Naive thymus-derived CD8-positive, alpha-beta T cell (primary cell): ENCODE measurements around the gene CDKN2C. TPM values are rescaled to one million over a fixed set of nuclear protein-coding genes. Genes with fewer than 3 reads are reported as not detected.
A peak's percentile ranks its signal among the peaks of the same experiment; 100 is the strongest.
"Not testable (repeated sequence)": the region's sequence is repeated elsewhere in the genome, so short reads cannot be mapped to it uniquely, and the experiment has no call there.

Experiments used
- ATAC-seq, 2 donors: fragments of 150-1000 bp; cut with Tn5 transposase in 1 of 2; sonication (Bioruptor Pico), chemical (Tn5 transposase) in 1 of 2; 1 replicate in 1 of 2; 2 replicates in 1 of 2; pipeline ENCODE4 v1.10.0; 2021; ENCODE audit warnings: mild to moderate bottlenecking in 2 of 2, moderate library complexity in 2 of 2
- POLR2A ChIA-PET: fragments of 350-600 bp; sonication (Branson Sonifier 250); formaldehyde crosslinking; loops from one replicate; lab custom pipeline; 2021; ENCODE audit warnings: antibody characterized with exemption; lab: Charles Lee
- DNase-seq, 10 donors: peaks; one replicate each; pipeline versions ENCODE4 v3.0.0 to v3.0.0-alpha.2; 2020 to 2022
- H3K27ac Mint-ChIP-seq, 10 donors: one replicate each; pipeline ENCODE4 v1.8.0; 2020 to 2022; ENCODE audit warnings: mild to moderate bottlenecking in 10 of 10, mixed read lengths in 10 of 10, moderate library complexity in 4 of 10, inconsistent platforms in 1 of 10
- H3K27me3 Mint-ChIP-seq, 5 donors: one replicate each; pipeline ENCODE4 v1.8.0; 2021 to 2022; ENCODE audit warnings: mixed read lengths in 5 of 5
- H3K36me3 Mint-ChIP-seq, 3 donors: one replicate each; pipeline ENCODE4 v1.8.0; 2020 to 2022; ENCODE audit warnings: mixed read lengths in 3 of 3, mild to moderate bottlenecking in 2 of 3, inconsistent platforms in 1 of 3
- H3K4me1 Mint-ChIP-seq, 4 donors: one replicate each; pipeline ENCODE4 v1.8.0; 2021 to 2022; ENCODE audit warnings: mixed read lengths in 4 of 4
- H3K4me3 Mint-ChIP-seq, 10 donors: one replicate each; pipeline ENCODE4 v1.8.0; 2020 to 2022; ENCODE audit warnings: mild to moderate bottlenecking in 10 of 10, mixed read lengths in 10 of 10, moderate library complexity in 6 of 10, inconsistent platforms in 1 of 10
- H3K9me3 Mint-ChIP-seq, 9 donors: one replicate each; pipeline ENCODE4 v1.8.0; 2020 to 2022; ENCODE audit warnings: mixed read lengths in 9 of 9, mild to moderate bottlenecking in 3 of 9, inconsistent platforms in 1 of 9, moderate library complexity in 1 of 9
- polyA plus RNA-seq, 3 donors: library from polyadenylated mRNA; unstranded; fragments of 300-500 nt; fragmentation: Illumina TruSeq; gene quantifications; one replicate each; pipeline ENCODE4 v1.2.3, GENCODE V29; 2021
- total RNA-seq, 8 experiments: library from RNA in 2 of 8; stranded (reverse) in 2 of 8; gene quantifications; one replicate each; pipeline ENCODE4 v1.2.3 and lab custom pipeline; 2021 to 2026

Gene CDKN2C
- total and polyA plus RNA-seq, 5 experiments from 2014 or later = 3.9 to 6.6 (median 4.7) TPM

DNA sequence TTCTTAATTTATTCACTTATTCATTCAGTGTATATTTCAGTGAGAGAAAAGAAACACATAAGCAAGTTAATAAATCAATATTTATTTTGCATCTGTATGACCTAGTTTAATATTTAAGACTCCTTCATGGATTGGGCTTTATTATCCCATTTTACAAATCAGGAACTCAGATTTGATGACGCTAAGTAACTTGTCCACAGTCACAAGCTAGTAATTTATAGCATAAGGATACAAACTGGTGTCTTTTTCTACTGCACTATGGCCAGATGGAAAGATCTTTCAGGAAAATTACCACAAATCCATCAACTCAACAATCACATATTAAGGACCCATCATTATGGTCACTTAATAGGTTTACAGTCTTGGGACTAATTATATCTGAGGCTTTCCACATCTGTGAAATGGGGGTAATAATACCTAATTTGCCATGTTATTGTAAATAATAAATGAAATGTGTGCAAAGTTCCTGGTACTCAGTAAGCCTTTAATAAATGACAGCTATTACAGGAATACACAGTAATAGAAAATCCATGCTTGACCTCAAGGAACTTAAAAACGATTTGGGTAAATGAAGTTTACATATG lies 13.3 kb downstream of the CDKN2C start:
- no peak overlapping the region for H3K4me3 Mint-ChIP-seq
- peaks cover 5 to 11% (median 9%) of the 10 kb centered on the region in 4 donors for H3K4me1 Mint-ChIP-seq
- DNase-seq (no peak), ATAC-seq (no peak)
- H3K36me3 Mint-ChIP-seq = no peaks in the 10 kb centered on the region
- POLR2A ChIA-PET = no interaction called here
- no peaks in the 10 kb centered on the region for H3K9me3 Mint-ChIP-seq
- no peak overlapping the region for H3K27ac Mint-ChIP-seq
- peaks cover 0 to 19% (median 10%) of the 10 kb centered on the region in 5 donors for H3K27me3 Mint-ChIP-seq

- POLR2A ChIA-PET = no interaction called here
- DNase-seq (no peak), ATAC-seq (no peak)
- H3K27ac Mint-ChIP-seq = no peak overlapping the region
- peaks cover 0 to 10% (median 2%) of the 10 kb centered on the region in 5 donors for H3K27me3 Mint-ChIP-seq
- no peak overlapping the region for H3K4me3 Mint-ChIP-seq
- no peaks in the 10 kb centered on the region for H3K9me3 Mint-ChIP-seq
- no peaks in the 10 kb centered on the region for H3K36me3 Mint-ChIP-seq
- H3K4me1 Mint-ChIP-seq = no peaks in the 10 kb centered on the region
Measured at GRCh38 chr1:50985094-50985493, 15.0 kb downstream of the CDKN2C start.

- H3K4me3 Mint-ChIP-seq = no peak overlapping the region
- ATAC-seq (no peak), DNase-seq (no peak)
- no peaks in the 10 kb centered on the region for H3K36me3 Mint-ChIP-seq
- POLR2A ChIA-PET = interaction anchor here (0.7 kb wide), 1 partner anchor 285 kb away, joined by 4 read pairs; no protein-coding TSS in a partner anchor
- H3K4me1 Mint-ChIP-seq = no peaks in the 10 kb centered on the region
- no peaks in the 10 kb centered on the region for H3K9me3 Mint-ChIP-seq
- peaks cover 0 to 8% (median 2%) of the 10 kb centered on the region in 5 donors for H3K27me3 Mint-ChIP-seq
- no peak overlapping the region for H3K27ac Mint-ChIP-seq
Measured at GRCh38 chr1:50986653-50987052, 16.6 kb downstream of the CDKN2C start.

DNA sequence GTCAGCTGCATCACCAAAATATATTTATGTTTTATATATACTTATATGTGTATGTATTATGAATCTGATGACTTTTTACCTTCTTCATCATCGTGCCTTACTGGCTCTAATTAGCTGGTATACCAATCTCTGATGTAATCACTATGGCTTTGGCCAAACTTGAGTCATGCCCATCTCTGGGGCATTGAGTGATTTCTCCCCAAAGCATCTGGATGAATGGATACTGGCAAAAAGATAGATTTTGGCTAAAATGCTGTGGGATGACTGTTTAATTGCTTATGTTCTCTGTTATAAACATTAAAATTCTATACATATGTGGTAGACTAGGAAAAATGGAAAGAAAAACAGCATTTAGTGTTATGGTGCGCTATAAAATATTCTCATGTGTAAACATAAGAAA lies 19.6 kb downstream of the CDKN2C start:
- Mint-ChIP-seq H3K36me3 (no peaks in the 10 kb centered on the region), H3K4me3 (no peak overlapping the region), H3K27ac (no peak overlapping the region), H3K27me3 (peaks cover 0 to 11% (median 3%) of the 10 kb centered on the region in 5 donors), H3K9me3 (no peaks in the 10 kb centered on the region), H3K4me1 (no peaks in the 10 kb centered on the region)
- DNase-seq (no peak), ATAC-seq (no peak)
- POLR2A ChIA-PET = no interaction called here

DNA sequence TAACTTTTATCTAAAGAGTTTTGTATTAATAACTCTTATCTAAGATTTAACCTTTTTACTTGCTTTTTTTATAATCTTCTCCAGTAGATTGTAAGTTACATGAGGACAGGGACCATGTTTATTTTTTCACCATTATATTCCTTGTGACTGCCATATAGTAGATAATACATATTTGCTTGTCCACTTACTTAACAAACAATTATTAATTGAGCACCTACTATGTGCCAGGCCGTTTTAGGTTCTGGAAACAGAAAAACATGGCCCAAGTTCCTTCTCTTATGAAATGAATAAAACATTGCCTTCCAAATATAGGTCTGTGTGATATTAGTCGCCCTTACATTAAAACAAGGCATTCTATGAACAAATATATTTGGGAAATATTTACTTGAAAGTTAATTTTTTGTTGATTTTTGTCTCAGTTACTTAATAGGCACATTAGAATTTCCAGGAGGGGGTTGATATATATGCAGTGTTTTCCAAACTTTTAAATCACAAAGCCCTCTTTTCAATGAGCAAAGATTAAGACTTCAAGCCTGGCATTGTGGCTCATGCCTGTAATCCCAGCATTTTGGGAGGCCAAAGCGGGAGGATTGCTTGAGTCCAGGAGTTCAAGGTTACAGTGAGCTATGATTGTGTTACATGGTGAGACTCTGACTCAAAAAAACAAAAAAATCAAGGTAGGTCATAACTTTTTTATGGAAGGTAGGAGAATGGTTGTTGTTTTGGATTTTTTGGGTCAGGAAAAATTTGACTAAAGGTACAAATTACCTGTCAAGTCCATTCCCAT lies 22.7 kb downstream of the CDKN2C start:
- Mint-ChIP-seq H3K9me3 (no peaks in the 10 kb centered on the region), H3K27me3 (peaks cover 0 to 6% (median 3%) of the 10 kb centered on the region in 5 donors)

DNA sequence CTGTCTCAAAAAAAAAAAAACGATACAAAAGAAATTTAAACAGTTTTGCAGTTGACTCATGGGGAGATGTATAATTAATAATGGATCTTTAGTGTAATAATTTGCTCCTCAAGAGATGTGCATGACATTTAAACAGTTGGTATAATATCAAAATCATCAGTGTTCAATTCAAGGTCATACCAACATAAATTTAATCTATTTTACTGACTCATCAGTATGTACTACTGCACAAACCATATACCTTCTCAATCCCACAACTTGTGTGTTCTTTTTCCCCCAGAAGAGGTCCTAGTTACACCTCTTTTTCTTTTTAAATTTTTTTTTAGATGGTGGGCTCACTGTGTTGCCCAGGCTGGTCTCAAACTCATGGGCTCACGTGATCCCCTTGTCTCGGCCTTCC lies 23.6 kb downstream of the CDKN2C start:
- Mint-ChIP-seq H3K4me3 (no peak overlapping the region), H3K27me3 (peaks cover 0 to 5% (median 3%) of the 10 kb centered on the region in 5 donors), H3K27ac (no peak overlapping the region), H3K4me1 (no peaks in the 10 kb centered on the region), H3K36me3 (no peaks in the 10 kb centered on the region), H3K9me3 (no peaks in the 10 kb centered on the region)
- ATAC-seq (no peak), DNase-seq (no peak)
- POLR2A ChIA-PET = no interaction called here

More for the DNA sequence above, 22.7 kb downstream of the CDKN2C start:
- H3K36me3 Mint-ChIP-seq = no peaks in the 10 kb centered on the region
- DNase-seq (no peak), ATAC-seq (no peak)
- no peak overlapping the region for H3K27ac Mint-ChIP-seq
- POLR2A ChIA-PET = no interaction called here
- no peak overlapping the region for H3K4me3 Mint-ChIP-seq
- no peaks in the 10 kb centered on the region for H3K4me1 Mint-ChIP-seq

DNA sequence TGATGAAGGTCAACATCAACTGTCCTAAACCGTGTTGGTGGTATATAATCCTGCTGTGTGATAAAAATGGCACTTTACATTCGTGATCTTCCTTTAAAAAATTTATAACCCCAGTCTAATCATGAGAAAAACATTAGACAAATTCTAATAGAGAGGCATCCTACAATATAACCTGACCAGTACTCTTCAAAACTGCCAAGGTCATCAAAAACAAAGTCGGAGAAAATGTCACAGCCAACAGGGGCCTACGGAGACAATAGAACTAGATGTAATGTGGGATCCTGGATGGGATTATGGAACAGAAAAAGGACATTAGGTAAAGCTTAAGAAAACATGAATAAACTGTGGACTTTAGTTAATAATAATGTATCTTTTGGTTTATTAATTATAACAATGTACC lies 25.0 kb downstream of the CDKN2C start:
- Mint-ChIP-seq H3K27ac (no peak overlapping the region), H3K27me3 (peaks cover 0 to 5% (median 3%) of the 10 kb centered on the region in 5 donors), H3K4me1 (peaks cover 0 to under 1% (median 0%) of the 10 kb centered on the region in 4 donors), H3K9me3 (peaks cover 0 to 4% (median 0%) of the 10 kb centered on the region in 9 donors), H3K4me3 (no peak overlapping the region), H3K36me3 (no peaks in the 10 kb centered on the region)
- DNase-seq (no peak), ATAC-seq (no peak)
- POLR2A ChIA-PET = interaction anchor here (0.6 kb wide), 1 partner anchor 59 kb away, joined by 3 read pairs; no protein-coding TSS in a partner anchor

DNA sequence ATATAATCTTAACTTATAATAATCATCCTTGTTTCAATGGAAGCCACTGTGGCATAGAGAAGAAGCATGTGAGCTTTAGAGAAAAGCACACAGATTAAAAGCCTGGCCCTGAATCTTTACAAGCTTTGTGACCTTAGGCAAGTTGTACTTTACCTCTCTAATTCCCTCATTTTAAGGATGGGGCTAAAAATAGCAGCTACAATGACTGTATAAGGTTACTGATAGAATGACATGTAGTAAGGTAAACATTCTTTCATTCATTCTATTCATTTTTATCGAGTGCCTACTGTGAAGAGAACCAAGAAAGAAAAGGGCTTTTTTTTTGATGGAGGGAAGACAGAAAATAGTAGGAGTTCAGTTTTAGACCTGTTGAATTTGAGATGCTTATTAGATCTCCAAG lies 25.6 kb downstream of the CDKN2C start:
- DNase-seq (no peak), ATAC-seq (no peak)
- peaks cover 0 to 4% (median 0%) of the 10 kb centered on the region in 9 donors for H3K9me3 Mint-ChIP-seq
- H3K27me3 Mint-ChIP-seq = peaks cover 0 to 5% (median 3%) of the 10 kb centered on the region in 5 donors
- no peaks in the 10 kb centered on the region for H3K36me3 Mint-ChIP-seq
- H3K4me1 Mint-ChIP-seq = peaks cover 0 to 7% (median 0%) of the 10 kb centered on the region in 4 donors
- H3K4me3 Mint-ChIP-seq = no peak overlapping the region
- POLR2A ChIA-PET = no interaction called here
- H3K27ac Mint-ChIP-seq = no peak overlapping the region

GRCh38 chr1:50996083-50996482 lies 26.0 kb downstream of the CDKN2C start:
- no peak overlapping the region for H3K4me3 Mint-ChIP-seq
- H3K36me3 Mint-ChIP-seq = no peaks in the 10 kb centered on the region

GRCh38 chr1:50999375-50999774 lies 29.3 kb downstream of the CDKN2C start:
- H3K9me3 Mint-ChIP-seq, H3K4me3 Mint-ChIP-seq, H3K27ac Mint-ChIP-seq, DNase-seq, H3K27me3 Mint-ChIP-seq, POLR2A ChIA-PET, H3K36me3 Mint-ChIP-seq, ATAC-seq, H3K4me1 Mint-ChIP-seq: not testable (repeated sequence)

More at GRCh38 chr1:50996083-50996482, 26.0 kb downstream of the CDKN2C start:
- ATAC-seq (no peak), DNase-seq (no peak)
- H3K27ac Mint-ChIP-seq = peak overlapping the region in 1 of 10 donors; percentile 49
- peaks cover 0 to 5% (median 3%) of the 10 kb centered on the region in 5 donors for H3K27me3 Mint-ChIP-seq
- POLR2A ChIA-PET = no interaction called here
- H3K4me1 Mint-ChIP-seq = peaks cover 0 to 9% (median 0%) of the 10 kb centered on the region in 4 donors
- peaks cover 0 to 4% (median 0%) of the 10 kb centered on the region in 9 donors for H3K9me3 Mint-ChIP-seq

GRCh38 chr1:51000160-51000559 lies 30.1 kb downstream of the CDKN2C start:
- no peak overlapping the region for H3K4me3 Mint-ChIP-seq
- POLR2A ChIA-PET = no interaction called here
- H3K9me3 Mint-ChIP-seq = peaks cover 0 to 4% (median 0%) of the 10 kb centered on the region in 9 donors
- ATAC-seq = no peak
- peaks cover 0 to 11% (median 0%) of the 10 kb centered on the region in 5 donors for H3K27me3 Mint-ChIP-seq
- H3K27ac Mint-ChIP-seq = no peak overlapping the region
- DNase-seq = no peak
- peaks cover 0 to 9% (median 0%) of the 10 kb centered on the region in 4 donors for H3K4me1 Mint-ChIP-seq
- no peaks in the 10 kb centered on the region for H3K36me3 Mint-ChIP-seq

- ATAC-seq (no peak), DNase-seq (no peak)
- peaks cover 0 to 4% (median 0%) of the 10 kb centered on the region in 9 donors for H3K9me3 Mint-ChIP-seq
- no peaks in the 10 kb centered on the region for H3K36me3 Mint-ChIP-seq
- H3K4me3 Mint-ChIP-seq = no peak overlapping the region
- peaks cover 0 to 9% (median 0%) of the 10 kb centered on the region in 4 donors for H3K4me1 Mint-ChIP-seq
- POLR2A ChIA-PET = no interaction called here
- no peak overlapping the region for H3K27ac Mint-ChIP-seq
- H3K27me3 Mint-ChIP-seq = peaks cover 0 to 11% (median 0%) of the 10 kb centered on the region in 5 donors
Measured at GRCh38 chr1:51000651-51001050, 30.6 kb downstream of the CDKN2C start.

- peaks cover 0 to 9% (median 0%) of the 10 kb centered on the region in 4 donors for H3K4me1 Mint-ChIP-seq
- H3K27ac Mint-ChIP-seq = no peak overlapping the region
- H3K9me3 Mint-ChIP-seq = peaks cover 0 to 5% (median 0%) of the 10 kb centered on the region in 9 donors
- peaks cover 0 to 5% (median 0%) of the 10 kb centered on the region in 5 donors for H3K27me3 Mint-ChIP-seq
- no peak for ATAC-seq
- POLR2A ChIA-PET = no interaction called here
- H3K4me3 Mint-ChIP-seq = no peak overlapping the region
- no peak for DNase-seq
- peaks cover 0 to 2% (median 0%) of the 10 kb centered on the region in 3 donors for H3K36me3 Mint-ChIP-seq
Measured at GRCh38 chr1:51002516-51002915, 32.5 kb downstream of the CDKN2C start.
